GM21737 (cell line): ENCODE measurements around the gene TMIGD1.
A peak's percentile ranks its signal among the peaks of the same experiment; 100 is the strongest.

Experiments
- ATAC-seq: cut with Tn5 transposase; IDR thresholded peaks from one replicate; pipeline ENCODE4 v1.9.1; 2021; ENCODE audit warnings: mild to moderate bottlenecking, moderate library complexity; ENCODE audit not compliant: unreplicated experiment

Gene TMIGD1

GRCh38 chr17:30333503-30334360 is at the start of gene TMIGD1:
TMIGD1 (minus strand) TSS chr17:30334057; CDS start chr17:30332133, 1,924 bp downstream.
- ATAC-seq: no peak

GRCh38 chr17:30382345-30382744 is 48.5 kb upstream of the TMIGD1 start:
- no peak for ATAC-seq

- no peak for ATAC-seq
These were observed 47.4 kb upstream of the TMIGD1 start for GRCh38 chr17:30381340-30381659.

GRCh38 chr17:30380643-30381339 is 46.9 kb upstream of the TMIGD1 start:
- ATAC-seq: no peak

- ATAC-seq: no peak
These were observed 46.1 kb upstream of the TMIGD1 start for GRCh38 chr17:30379903-30380381.

- ATAC-seq: peak; percentile 3
These were observed 45.5 kb upstream of the TMIGD1 start for GRCh38 chr17:30379303-30379902.

- ATAC-seq: peak; percentile 87
These were observed 45.0 kb upstream of the TMIGD1 start, which contains the start of gene CPD for GRCh38 chr17:30378825-30379302. CPD (plus strand) TSS chr17:30378927; CDS start chr17:30378981, 54 bp downstream.

GRCh38 chr17:30378241-30378824 is 44.5 kb upstream of the TMIGD1 start:
- no peak for ATAC-seq

GRCh38 chr17:30377574-30378240 is 43.9 kb upstream of the TMIGD1 start:
- ATAC-seq: no peak

GRCh38 chr17:30376621-30377452 is 43.0 kb upstream of the TMIGD1 start:
- no peak for ATAC-seq

GRCh38 chr17:30375661-30376060 is 41.8 kb upstream of the TMIGD1 start:
- ATAC-seq: no peak

GRCh38 chr17:30372755-30373154 is 38.9 kb upstream of the TMIGD1 start:
- ATAC-seq: no peak

GRCh38 chr17:30369995-30370394 is 36.1 kb upstream of the TMIGD1 start:
- ATAC-seq: no peak

- ATAC-seq: no peak
These were observed 35.3 kb upstream of the TMIGD1 start for GRCh38 chr17:30368912-30369720.

GRCh38 chr17:30366536-30366935 is 32.7 kb upstream of the TMIGD1 start:
- no peak for ATAC-seq

GRCh38 chr17:30363715-30364202 is 29.9 kb upstream of the TMIGD1 start:
- ATAC-seq: peak; percentile 80

- no peak for ATAC-seq
These were observed 28.0 kb upstream of the TMIGD1 start for GRCh38 chr17:30361766-30362279.

- no peak for ATAC-seq
These were observed 26.4 kb upstream of the TMIGD1 start for GRCh38 chr17:30360086-30360808.
